A549 treated with CpdA at 1 μM for 4 hours (cell line): ENCODE measurements around the gene ARHGEF16. TPM values are rescaled to one million over a fixed set of nuclear protein-coding genes. Genes with fewer than 3 reads are reported as not detected.

Experiments
- total RNA-seq: library from RNA; stranded (reverse); fragments of 200-300 nt; extraction: Qiagen RNA extraction; gene quantifications from 5 replicates; pipeline ENCODE4 v1.2.3, GENCODE V29; 2022; ENCODE audit warnings: low read depth

ARHGEF16 gene
- 3.2 to 5.9 TPM (median 5.4 TPM) in 5 replicates for total RNA-seq

GRCh38 chr1:3453891-3454810 lies at the start of gene ARHGEF16:
ARHGEF16 (plus strand) TSS chr1:3454665; CDS start chr1:3463085, 8,420 bp downstream.

Other genes starting within 250 kb of the ARHGEF16 start
- gene MEGF6, start 156.8 kb downstream of the ARHGEF16 start, total RNA-seq, result 10.0 to 16.0 TPM (median 11.9 TPM) in 5 replicates
- 22.3 to 27.4 TPM (median 26.1 TPM) in 5 replicates for gene TPRG1L, start 170.3 kb downstream of the ARHGEF16 start, total RNA-seq
- gene WRAP73, start 195.4 kb downstream of the ARHGEF16 start, total RNA-seq, result 18.3 to 21.9 TPM (median 20.6 TPM) in 5 replicates
- gene TP73, start 197.9 kb downstream of the ARHGEF16 start, total RNA-seq, result 0.36 to 0.62 TPM (median 0.49 TPM) in 5 replicates